ENCODE results near the gene IGSF9B.

GRCh38 chr11:133895061-133895479 lies 61.7 kb downstream of the IGSF9B start:
- TF ChIP-seq POLR2A (IDR thresholded peaks at IDR 0.05), result no peak
- no peak for TF ChIP-seq CTCF (IDR thresholded peaks at IDR 0.05)

Data from lower leg skin (tissue), 3 donors.